CD8-positive, alpha-beta memory T cell (primary cell): ENCODE data around the gene PACS2. TPM values are rescaled to one million over a fixed set of nuclear protein-coding genes. Genes with fewer than 3 reads are reported as not detected.
"Not testable (repeated sequence)": the region's sequence is repeated elsewhere in the genome, so short reads cannot be mapped to it uniquely, and the experiment has no call there.

ENCODE experiments used
- CTCF ChIA-PET: fragments of 350-600 bp; sonication (Branson Sonifier 250); formaldehyde crosslinking; loops from one replicate; lab custom pipeline; 2021; ENCODE audit warnings: antibody characterized with exemption; lab: Charles Lee
- POLR2A ChIA-PET: fragments of 350-600 bp; sonication (Branson Sonifier 250); formaldehyde crosslinking; loops from one replicate; lab custom pipeline; 2021; ENCODE audit warnings: antibody characterized with exemption; lab: Charles Lee
- DNase-seq, 5 donors: peaks; one replicate each; pipeline versions ENCODE4 v3.0.0 to v3.0.0-alpha.2; 2020 to 2022; ENCODE audit warnings: mixed read lengths in 1 of 5
- H3K27ac ChIP-seq: one replicate; pipeline ENCODE4 v1.7.0; 2013; ENCODE audit warnings: low read depth, mild to moderate bottlenecking, low read length, moderate library complexity
- H3K27me3 ChIP-seq: 2 replicates; pipeline ENCODE4 v1.7.0; 2013; ENCODE audit warnings: low read length, mild to moderate bottlenecking; ENCODE audit not compliant: insufficient read depth, poor library complexity, severe bottlenecking
- H3K36me3 ChIP-seq: 2 replicates; pipeline ENCODE4 v1.7.0; 2013; ENCODE audit warnings: mild to moderate bottlenecking, low read length, moderate library complexity; ENCODE audit not compliant: insufficient read depth
- H3K4me1 ChIP-seq: 2 replicates; pipeline ENCODE4 v1.7.0; 2013; ENCODE audit warnings: mild to moderate bottlenecking, low read length, moderate library complexity; ENCODE audit not compliant: insufficient read depth
- H3K4me3 ChIP-seq: 2 replicates; pipeline ENCODE4 v1.7.0; 2013; ENCODE audit warnings: mild to moderate bottlenecking, low read length
- H3K9me3 ChIP-seq: 2 replicates; pipeline ENCODE4 v1.7.0; 2013; ENCODE audit warnings: mild to moderate bottlenecking, low read length
- H3K27ac Mint-ChIP-seq, 8 donors: one replicate each; pipeline ENCODE4 v1.8.0; 2020 to 2021; ENCODE audit warnings: mixed read lengths in 8 of 8, mild to moderate bottlenecking in 6 of 8, inconsistent platforms in 3 of 8, moderate library complexity in 3 of 8
- H3K27me3 Mint-ChIP-seq, 2 donors: one replicate each; pipeline ENCODE4 v1.8.0; 2020 to 2021; ENCODE audit warnings: mixed read lengths in 2 of 2, mild to moderate bottlenecking in 1 of 2, moderate library complexity in 1 of 2
- H3K36me3 Mint-ChIP-seq, 3 donors: one replicate each; pipeline ENCODE4 v1.8.0; 2020 to 2021; ENCODE audit warnings: mixed read lengths in 3 of 3, inconsistent platforms in 1 of 3, mild to moderate bottlenecking in 1 of 3
- H3K4me1 Mint-ChIP-seq, 3 donors: one replicate each; pipeline ENCODE4 v1.8.0; 2020 to 2021; ENCODE audit warnings: mixed read lengths in 3 of 3, inconsistent platforms in 1 of 3, mild to moderate bottlenecking in 1 of 3
- H3K4me3 Mint-ChIP-seq, 7 donors: one replicate each; pipeline ENCODE4 v1.8.0; 2020 to 2021; ENCODE audit warnings: mixed read lengths in 7 of 7, mild to moderate bottlenecking in 6 of 7, moderate library complexity in 4 of 7, inconsistent platforms in 2 of 7
- H3K9me3 Mint-ChIP-seq, 5 donors: one replicate each; pipeline ENCODE4 v1.8.0; 2020 to 2022; ENCODE audit warnings: mixed read lengths in 5 of 5, mild to moderate bottlenecking in 3 of 5, moderate library complexity in 2 of 5, inconsistent platforms in 1 of 5
- polyA plus RNA-seq: library from polyadenylated mRNA; unstranded; fragments of 300-500 nt; fragmentation: Illumina TruSeq; gene quantifications from one replicate; pipeline ENCODE4 v1.2.3, GENCODE V29; 2021
- total RNA-seq, 2 experiments: library from RNA; stranded (reverse); gene quantifications; one replicate each; pipeline ENCODE4 v1.2.3, GENCODE V29; 2021

The PACS2 gene
- total and polyA plus RNA-seq, 3 experiments from 2014 or later = 6.5 to 32.9 (median 31.0) TPM

- Histone ChIP-seq H3K4me1 (peaks cover 29% of the 10 kb centered on the region), H3K4me3 (peak overlapping the region; percentile 80), H3K27ac (peak overlapping the region; percentile 47)
- H3K27me3 Mint-ChIP-seq, H3K9me3 ChIP-seq, H3K36me3 ChIP-seq, H3K36me3 Mint-ChIP-seq, DNase-seq, H3K9me3 Mint-ChIP-seq, H3K27me3 ChIP-seq: not testable (repeated sequence)
- Mint-ChIP-seq H3K4me3 (peak overlapping the region; percentile 13 to 96 (median 89)), H3K4me1 (peaks cover 30 to 42% (median 37%) of the 10 kb centered on the region in 3 donors), H3K27ac (peak overlapping the region in 5 of 8 donors; percentile 74 to 94 (median 91))
- ChIA-PET POLR2A (interaction anchor here (0.7 to 2.0 kb wide), 3 partner anchors 9 to 95 kb away, joined by 4 to 15 read pairs (median 10); partner anchors contain the start of gene BTBD6), CTCF (interaction anchor here (1.2 to 2.5 kb wide), 3 partner anchors 10 to 53 kb away, joined by 3 to 11 read pairs (median 6); partner anchors contain the start of gene BTBD6)
Observed at GRCh38 chr14:105301915-105302249, 12.7 kb upstream of the PACS2 start.

DNA sequence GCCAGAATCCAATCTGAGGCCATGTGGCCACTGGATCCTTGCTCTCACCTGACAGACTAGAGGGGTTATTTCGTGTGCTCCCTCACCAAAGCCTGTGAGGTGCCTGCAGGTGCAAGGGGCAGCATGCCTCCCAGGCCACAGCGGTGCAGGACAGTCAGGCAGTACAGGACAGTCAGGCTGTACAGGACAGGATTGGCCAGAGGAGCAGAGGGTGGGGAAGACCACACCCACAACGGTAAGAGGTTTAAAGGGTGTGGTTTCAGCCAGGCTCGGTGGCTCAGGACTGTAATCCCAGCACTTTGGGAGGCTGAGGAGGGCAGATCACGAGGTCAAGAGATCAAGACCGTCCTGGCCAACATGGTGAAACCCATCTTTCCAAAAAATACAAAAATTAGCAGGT, 10.6 kb upstream of the PACS2 start:
- peak overlapping the region in 2 of 8 donors; percentile 21 to 91 for H3K27ac Mint-ChIP-seq
- H3K27ac ChIP-seq = no peak overlapping the region
- H3K36me3 ChIP-seq = no peaks in the 10 kb centered on the region
- no peak overlapping the region for H3K4me3 ChIP-seq
- ChIA-PET POLR2A (no interaction called here), CTCF (no interaction called here)
- no peaks in the 10 kb centered on the region for H3K27me3 Mint-ChIP-seq
- no peaks in the 10 kb centered on the region for H3K27me3 ChIP-seq
- H3K4me3 Mint-ChIP-seq = peak overlapping the region in 1 of 7 donors; percentile 55
- no peaks in the 10 kb centered on the region for H3K36me3 Mint-ChIP-seq
- peaks cover 0 to 2% (median 0%) of the 10 kb centered on the region in 5 donors for H3K9me3 Mint-ChIP-seq
- H3K4me1 Mint-ChIP-seq = peaks cover 27 to 36% (median 31%) of the 10 kb centered on the region in 3 donors
- no peak for DNase-seq
- H3K4me1 ChIP-seq = peaks cover 29% of the 10 kb centered on the region
- no peaks in the 10 kb centered on the region for H3K9me3 ChIP-seq

DNA sequence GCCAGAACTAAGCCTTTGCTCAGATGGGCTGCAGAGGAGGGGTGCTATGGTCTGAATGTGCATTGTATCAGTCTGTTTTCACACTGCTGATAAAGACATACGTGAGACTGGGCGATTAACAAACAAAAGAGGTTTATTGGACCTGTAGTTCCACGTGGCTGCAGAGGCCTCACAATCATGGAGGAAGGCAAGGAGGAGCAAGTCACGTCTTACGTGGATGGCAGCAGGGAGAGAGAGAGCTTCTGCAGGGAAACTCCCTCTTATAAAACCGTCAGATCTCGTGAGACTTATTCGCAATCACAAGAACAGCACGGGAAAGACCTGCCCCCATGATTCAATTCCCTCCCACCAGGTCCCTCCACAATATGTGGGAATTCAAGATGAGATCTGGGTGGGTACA, 10.0 kb upstream of the PACS2 start:
- no peak for DNase-seq
- Histone ChIP-seq H3K27me3 (no peaks in the 10 kb centered on the region), H3K4me3 (no peak overlapping the region), H3K9me3 (no peaks in the 10 kb centered on the region), H3K36me3 (no peaks in the 10 kb centered on the region), H3K4me1 (peaks cover 23% of the 10 kb centered on the region), H3K27ac (no peak overlapping the region)
- ChIA-PET POLR2A (no interaction called here), CTCF (no interaction called here)
- Mint-ChIP-seq H3K4me3 (peak overlapping the region in 1 of 7 donors; percentile 90), H3K9me3 (peaks cover 0 to 2% (median 0%) of the 10 kb centered on the region in 5 donors), H3K27ac (peak overlapping the region in 3 of 8 donors; percentile 62 to 79 (median 77)), H3K4me1 (peaks cover 22 to 29% (median 25%) of the 10 kb centered on the region in 3 donors), H3K27me3 (no peaks in the 10 kb centered on the region), H3K36me3 (no peaks in the 10 kb centered on the region)

- ChIA-PET CTCF (no interaction called here), POLR2A (no interaction called here)
- no peaks in the 10 kb centered on the region for H3K9me3 ChIP-seq
- H3K27me3 ChIP-seq = no peaks in the 10 kb centered on the region
- Mint-ChIP-seq H3K27me3 (no peaks in the 10 kb centered on the region), H3K4me3 (peak overlapping the region in 1 of 7 donors; percentile 90), H3K4me1 (peaks cover 18 to 25% (median 21%) of the 10 kb centered on the region in 3 donors), H3K9me3 (peaks cover 0 to 2% (median 0%) of the 10 kb centered on the region in 5 donors), H3K36me3 (no peaks in the 10 kb centered on the region), H3K27ac (peak overlapping the region in 5 of 8 donors; percentile 11 to 87 (median 77))
- no peak for DNase-seq
- peaks cover 17% of the 10 kb centered on the region for H3K4me1 ChIP-seq
- no peaks in the 10 kb centered on the region for H3K36me3 ChIP-seq
- H3K4me3 ChIP-seq = no peak overlapping the region
- H3K27ac ChIP-seq = no peak overlapping the region
Observed at GRCh38 chr14:105305345-105305744, 9.2 kb upstream of the PACS2 start.

GRCh38 chr14:105305791-105306190, 8.8 kb upstream of the PACS2 start:
- peaks cover 0 to 2% (median 0%) of the 10 kb centered on the region in 5 donors for H3K9me3 Mint-ChIP-seq
- Histone ChIP-seq H3K9me3 (no peaks in the 10 kb centered on the region), H3K27me3 (no peaks in the 10 kb centered on the region), H3K4me3 (no peak overlapping the region), H3K4me1 (peaks cover 17% of the 10 kb centered on the region), H3K27ac (no peak overlapping the region), H3K36me3 (no peaks in the 10 kb centered on the region)
- no peak for DNase-seq
- H3K4me1 Mint-ChIP-seq = peaks cover 18 to 25% (median 21%) of the 10 kb centered on the region in 3 donors
- no peaks in the 10 kb centered on the region for H3K27me3 Mint-ChIP-seq
- no peak overlapping the region for H3K4me3 Mint-ChIP-seq
- CTCF ChIA-PET = no interaction called here
- no peaks in the 10 kb centered on the region for H3K36me3 Mint-ChIP-seq
- POLR2A ChIA-PET = no interaction called here
- H3K27ac Mint-ChIP-seq = peak overlapping the region in 1 of 8 donors; percentile 77

DNA sequence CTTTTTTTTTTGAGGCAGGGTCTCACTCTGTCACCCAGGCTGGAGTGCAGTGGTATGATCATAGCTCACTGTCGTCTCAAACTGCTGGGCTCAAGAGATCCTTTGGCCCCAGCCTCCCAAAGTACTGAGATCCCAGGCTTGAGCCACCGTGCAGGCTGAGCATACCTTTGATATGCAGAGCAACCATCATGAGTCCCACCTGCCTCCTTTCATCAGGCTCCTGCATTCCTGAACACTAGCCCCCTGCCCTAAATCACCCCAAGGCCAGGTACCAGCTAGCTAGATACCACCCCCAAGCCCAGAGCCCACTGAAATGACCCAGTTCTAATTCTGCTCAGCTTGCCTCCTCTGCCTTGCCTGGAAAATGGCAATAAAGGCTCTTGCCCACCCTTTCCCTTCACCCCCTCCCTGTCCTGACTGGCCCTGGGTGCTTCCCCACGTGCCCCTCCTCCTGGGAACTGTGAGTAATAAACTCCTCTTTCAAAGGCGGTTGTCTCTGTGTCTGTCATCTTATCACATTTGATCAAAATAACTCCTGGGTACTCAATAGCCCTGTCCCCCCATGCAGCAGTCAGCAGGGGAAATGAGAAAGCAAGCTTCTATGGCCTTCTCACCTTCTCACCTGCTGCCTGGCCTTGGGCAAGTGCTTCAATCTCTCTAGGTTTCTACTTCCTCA, 7.4 kb upstream of the PACS2 start:
- CTCF ChIA-PET = no interaction called here
- Histone ChIP-seq H3K4me3 (no peak overlapping the region), H3K27me3 (no peaks in the 10 kb centered on the region), H3K27ac (no peak overlapping the region), H3K4me1 (peaks cover 11% of the 10 kb centered on the region), H3K36me3 (no peaks in the 10 kb centered on the region), H3K9me3 (no peaks in the 10 kb centered on the region)
- DNase-seq = no peak
- Mint-ChIP-seq H3K4me1 (peaks cover 16 to 21% (median 21%) of the 10 kb centered on the region in 3 donors), H3K4me3 (no peak overlapping the region), H3K27ac (peak overlapping the region in 2 of 8 donors; percentile 38 to 87), H3K36me3 (no peaks in the 10 kb centered on the region), H3K27me3 (no peaks in the 10 kb centered on the region), H3K9me3 (no peaks in the 10 kb centered on the region)
- POLR2A ChIA-PET = no interaction called here

- Mint-ChIP-seq H3K4me3 (no peak overlapping the region), H3K27ac (peak overlapping the region in 1 of 8 donors; percentile 43), H3K27me3 (no peaks in the 10 kb centered on the region), H3K36me3 (no peaks in the 10 kb centered on the region), H3K9me3 (no peaks in the 10 kb centered on the region), H3K4me1 (peaks cover 15 to 18% (median 16%) of the 10 kb centered on the region in 3 donors)
- peaks cover 16% of the 10 kb centered on the region for H3K4me1 ChIP-seq
- ChIA-PET POLR2A (no interaction called here), CTCF (no interaction called here)
- H3K36me3 ChIP-seq = no peaks in the 10 kb centered on the region
- DNase-seq = no peak
- H3K27ac ChIP-seq = no peak overlapping the region
- no peaks in the 10 kb centered on the region for H3K9me3 ChIP-seq
- no peaks in the 10 kb centered on the region for H3K27me3 ChIP-seq
- H3K4me3 ChIP-seq = no peak overlapping the region
Observed at GRCh38 chr14:105309371-105309770, 5.2 kb upstream of the PACS2 start.

- ChIA-PET CTCF (interaction anchor here (1.1 to 1.3 kb wide), 2 partner anchors 10 to 136 kb away, joined by 3 to 6 read pairs; partner anchors contain the start of gene BRF1), POLR2A (no interaction called here)
- Mint-ChIP-seq H3K4me3 (no peak overlapping the region), H3K36me3 (peaks cover 0 to 4% (median 0%) of the 10 kb centered on the region in 3 donors), H3K27ac (no peak overlapping the region), H3K9me3 (no peaks in the 10 kb centered on the region), H3K27me3 (no peaks in the 10 kb centered on the region), H3K4me1 (peaks cover 11 to 21% (median 17%) of the 10 kb centered on the region in 3 donors)
- Histone ChIP-seq H3K9me3 (no peaks in the 10 kb centered on the region), H3K36me3 (no peaks in the 10 kb centered on the region), H3K4me1 (peaks cover 16% of the 10 kb centered on the region), H3K4me3 (no peak overlapping the region), H3K27me3 (no peaks in the 10 kb centered on the region), H3K27ac (no peak overlapping the region)
- DNase-seq = no peak
Observed at GRCh38 chr14:105311838-105312237, 2.7 kb upstream of the PACS2 start.
